IMR-90 (cell line): ENCODE data around the gene PIP4K2A.
"Not testable (repeated sequence)": the region's sequence is repeated elsewhere in the genome, so short reads cannot be mapped to it uniquely, and the experiment has no call there.

Source experiments
- CEBPB ChIP-seq: IDR thresholded peaks from 2 replicates; pipeline ENCODE4 v1.6.1; 2012; ENCODE audit warnings: low read depth, low read length, improper control_type of control experiment
- RCOR1 ChIP-seq: IDR thresholded peaks from 2 replicates; pipeline ENCODE4 v1.6.1; 2012; ENCODE audit warnings: mild to moderate bottlenecking, low read length, improper control_type of control experiment; ENCODE audit not compliant: insufficient replicate concordance
- TF ChIP-seq, protein P1 (sequence below): conservative IDR thresholded peaks from 2 replicates; pipeline ENCODE4 v1.5.1; 2012; ENCODE audit warnings: mild to moderate bottlenecking, low read depth, low read length, improper control_type of control experiment
- TF ChIP-seq, protein P2 (sequence below): fragments of 150-350 bp; IDR thresholded peaks from 2 replicates; pipeline ENCODE4 v1.6.1; 2016; ENCODE audit warnings: low read depth, mild to moderate bottlenecking, low read length, moderate library complexity, borderline replicate concordance

- TF ChIP-seq, protein P1, sequence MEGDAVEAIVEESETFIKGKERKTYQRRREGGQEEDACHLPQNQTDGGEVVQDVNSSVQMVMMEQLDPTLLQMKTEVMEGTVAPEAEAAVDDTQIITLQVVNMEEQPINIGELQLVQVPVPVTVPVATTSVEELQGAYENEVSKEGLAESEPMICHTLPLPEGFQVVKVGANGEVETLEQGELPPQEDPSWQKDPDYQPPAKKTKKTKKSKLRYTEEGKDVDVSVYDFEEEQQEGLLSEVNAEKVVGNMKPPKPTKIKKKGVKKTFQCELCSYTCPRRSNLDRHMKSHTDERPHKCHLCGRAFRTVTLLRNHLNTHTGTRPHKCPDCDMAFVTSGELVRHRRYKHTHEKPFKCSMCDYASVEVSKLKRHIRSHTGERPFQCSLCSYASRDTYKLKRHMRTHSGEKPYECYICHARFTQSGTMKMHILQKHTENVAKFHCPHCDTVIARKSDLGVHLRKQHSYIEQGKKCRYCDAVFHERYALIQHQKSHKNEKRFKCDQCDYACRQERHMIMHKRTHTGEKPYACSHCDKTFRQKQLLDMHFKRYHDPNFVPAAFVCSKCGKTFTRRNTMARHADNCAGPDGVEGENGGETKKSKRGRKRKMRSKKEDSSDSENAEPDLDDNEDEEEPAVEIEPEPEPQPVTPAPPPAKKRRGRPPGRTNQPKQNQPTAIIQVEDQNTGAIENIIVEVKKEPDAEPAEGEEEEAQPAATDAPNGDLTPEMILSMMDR: not testable (repeated sequence)
- not testable (repeated sequence) for TF ChIP-seq CEBPB, RCOR1
- TF ChIP-seq, protein P2, sequence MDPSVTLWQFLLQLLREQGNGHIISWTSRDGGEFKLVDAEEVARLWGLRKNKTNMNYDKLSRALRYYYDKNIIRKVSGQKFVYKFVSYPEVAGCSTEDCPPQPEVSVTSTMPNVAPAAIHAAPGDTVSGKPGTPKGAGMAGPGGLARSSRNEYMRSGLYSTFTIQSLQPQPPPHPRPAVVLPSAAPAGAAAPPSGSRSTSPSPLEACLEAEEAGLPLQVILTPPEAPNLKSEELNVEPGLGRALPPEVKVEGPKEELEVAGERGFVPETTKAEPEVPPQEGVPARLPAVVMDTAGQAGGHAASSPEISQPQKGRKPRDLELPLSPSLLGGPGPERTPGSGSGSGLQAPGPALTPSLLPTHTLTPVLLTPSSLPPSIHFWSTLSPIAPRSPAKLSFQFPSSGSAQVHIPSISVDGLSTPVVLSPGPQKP: not testable (repeated sequence)
Observed at GRCh38 chr10:22718659-22719058, 4.3 kb upstream of the PIP4K2A start.
